ENCODE data around the gene MAP3K7. TPM values are rescaled to one million over a fixed set of nuclear protein-coding genes. Genes with fewer than 3 reads are reported as not detected.

The MAP3K7 gene
- total RNA-seq, 1 donor from 2014 or later: 20.4 TPM

- H3K27me3 ChIP-seq: no peaks in the 10 kb centered on the region
- no peak overlapping the region for H3K4me3 ChIP-seq
- peaks cover 70% of the 10 kb centered on the region for H3K36me3 ChIP-seq
- no peaks in the 10 kb centered on the region for H3K4me1 ChIP-seq
- no peak for TF ChIP-seq CTCF (IDR thresholded peaks at IDR 0.05)
- intact Hi-C loops (cut with DNase I): no loop called here
- H3K9me3 ChIP-seq: no peaks in the 10 kb centered on the region
- DNase-seq (no peak), ATAC-seq (no peak)
- no peak overlapping the region for H3K27ac ChIP-seq
Measured at GRCh38 chr6:90544741-90545140, 42.1 kb downstream of the MAP3K7 start.

- H3K27me3 ChIP-seq: no peaks in the 10 kb centered on the region
- no peaks in the 10 kb centered on the region for H3K4me1 ChIP-seq
- no peak overlapping the region for H3K27ac ChIP-seq
- peaks cover 63% of the 10 kb centered on the region for H3K36me3 ChIP-seq
- H3K4me3 ChIP-seq: no peak overlapping the region
- DNase-seq (no peak), ATAC-seq (no peak)
- H3K9me3 ChIP-seq: no peaks in the 10 kb centered on the region
- intact Hi-C loops (cut with DNase I): no loop called here
- no peak for TF ChIP-seq CTCF (IDR thresholded peaks at IDR 0.05)
Measured at GRCh38 chr6:90544081-90544480, 42.8 kb downstream of the MAP3K7 start.

- no peak overlapping the region for H3K27ac ChIP-seq
- no peaks in the 10 kb centered on the region for H3K9me3 ChIP-seq
- intact Hi-C loops (cut with DNase I): no loop called here
- no peaks in the 10 kb centered on the region for H3K27me3 ChIP-seq
- peaks cover 39% of the 10 kb centered on the region for H3K36me3 ChIP-seq
- no peak overlapping the region for H3K4me3 ChIP-seq
- peaks cover 21% of the 10 kb centered on the region for H3K4me1 ChIP-seq
- TF ChIP-seq CTCF (IDR thresholded peaks at IDR 0.05): no peak
- DNase-seq (no peak), ATAC-seq (no peak)
Measured at GRCh38 chr6:90541221-90541620, 45.7 kb downstream of the MAP3K7 start.

GRCh38 chr6:90538278-90539046, 48.4 kb downstream of the MAP3K7 start:
- Histone ChIP-seq H3K36me3 (peaks cover 15% of the 10 kb centered on the region), H3K27me3 (no peaks in the 10 kb centered on the region)
- ATAC-seq: no peak

GRCh38 chr6:90537723-90538258, 49.1 kb downstream of the MAP3K7 start:
- intact Hi-C loops (cut with DNase I): no loop called here
- peak; percentile 78 for ATAC-seq
- TF ChIP-seq CTCF (IDR thresholded peaks at IDR 0.05): no peak
- Histone ChIP-seq H3K9me3 (no peaks in the 10 kb centered on the region), H3K36me3 (peaks cover 17% of the 10 kb centered on the region), H3K27me3 (no peaks in the 10 kb centered on the region), H3K4me3 (no peak overlapping the region), H3K27ac (no peak overlapping the region), H3K4me1 (peaks cover 21% of the 10 kb centered on the region)
- DNase-seq: no peak

More at GRCh38 chr6:90538278-90539046, 48.4 kb downstream of the MAP3K7 start:
- TF ChIP-seq CTCF (IDR thresholded peaks at IDR 0.05): no peak
- intact Hi-C loops (cut with DNase I): no loop called here
- no peaks in the 10 kb centered on the region for H3K9me3 ChIP-seq
- no peak overlapping the region for H3K4me3 ChIP-seq
- H3K27ac ChIP-seq: no peak overlapping the region
- H3K4me1 ChIP-seq: peaks cover 21% of the 10 kb centered on the region
- no peak for DNase-seq

Data from upper lobe of right lung (tissue), 1 donor.